Epidermal melanocyte (primary cell): ENCODE measurements around the gene CCDC33.

Experiments
- DNase-seq: peaks from one replicate; pipeline ENCODE4 v3.0.0; 2011; ENCODE audit warnings: low spot score; ENCODE audit not compliant: insufficient read length

Gene CCDC33

DNA sequence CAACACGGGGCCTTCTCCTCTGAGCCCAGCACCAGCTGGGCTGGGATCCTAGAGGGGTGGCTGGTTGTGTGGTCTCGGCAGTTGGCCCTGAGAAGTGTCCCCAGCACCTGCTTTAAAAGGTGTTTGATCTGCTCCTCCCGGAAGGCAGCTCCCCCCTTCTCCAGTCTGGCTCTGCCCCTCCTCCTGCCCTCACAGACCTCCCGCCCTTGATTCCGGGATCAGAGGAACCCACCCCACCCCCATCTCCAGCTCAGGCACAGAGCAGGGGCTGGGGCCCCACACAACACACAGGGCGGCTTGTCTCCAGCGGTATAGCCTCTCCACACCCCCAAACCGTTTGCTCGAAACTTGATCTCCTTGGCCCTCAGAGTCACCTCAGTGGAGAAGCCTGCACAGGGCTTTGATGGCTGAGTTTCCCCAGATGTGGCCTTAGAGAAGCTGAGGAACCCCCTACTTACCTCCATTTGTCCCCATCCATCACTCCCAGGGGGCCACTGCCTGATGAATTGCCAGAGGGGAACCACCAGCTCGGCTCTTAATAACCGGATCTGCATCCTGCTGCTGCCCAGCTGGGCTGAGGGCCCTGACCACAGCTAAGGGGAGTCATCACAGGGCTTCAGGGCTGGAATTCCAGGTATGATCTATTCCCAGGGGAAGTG, 27.1 kb upstream of the CCDC33 start:
- no peak for DNase-seq

DNA sequence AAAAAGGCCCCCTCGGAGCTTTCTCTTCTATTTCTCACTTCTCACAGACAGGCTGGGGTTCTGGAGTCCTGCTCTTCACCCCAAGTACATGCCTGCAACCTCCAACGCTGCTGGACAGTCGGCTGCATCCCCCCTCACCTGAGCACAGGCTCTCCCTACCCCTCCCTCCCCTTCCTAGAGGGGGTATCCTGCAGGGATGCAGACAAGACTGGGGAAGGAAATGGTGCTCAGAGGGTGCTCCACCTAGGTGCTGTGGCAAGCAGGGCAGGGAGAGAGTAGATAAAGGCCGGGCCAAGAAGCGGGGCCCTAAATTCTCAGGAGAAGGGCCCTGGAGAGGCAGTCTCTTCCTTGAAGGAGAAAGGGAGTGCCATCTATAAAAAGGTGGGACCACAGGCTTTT, 26.6 kb upstream of the CCDC33 start:
- no peak for DNase-seq

DNA sequence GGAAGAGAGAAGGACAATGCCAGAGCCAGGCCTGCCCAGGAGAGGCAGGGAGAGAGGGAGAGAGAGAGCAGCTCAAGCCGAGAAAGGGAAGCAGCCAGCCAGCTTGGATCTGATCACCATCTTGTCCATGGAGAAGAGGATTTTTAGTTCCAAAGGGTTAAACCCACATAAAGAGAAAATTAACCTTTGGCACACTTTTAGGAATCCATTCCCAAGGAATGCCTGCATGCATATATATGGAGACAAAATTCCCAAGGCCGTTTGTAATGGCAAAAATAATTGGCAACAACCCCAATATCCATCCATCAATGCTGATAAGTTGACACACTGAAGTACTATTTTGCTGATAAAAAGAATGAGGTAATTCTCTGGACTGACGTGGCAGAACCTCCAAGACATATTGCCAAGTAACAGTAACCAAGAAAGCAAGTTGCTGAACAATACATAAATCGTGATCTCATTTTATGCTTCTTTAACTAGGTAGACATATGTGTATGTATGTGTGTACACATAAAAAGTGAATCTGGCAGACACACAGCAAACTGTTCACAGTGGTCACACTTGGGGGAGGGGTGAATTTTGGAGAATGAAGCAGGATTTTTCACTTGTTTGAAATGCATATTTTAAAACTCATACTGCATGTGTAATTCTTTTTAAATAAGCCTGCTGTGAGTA, 26.0 kb upstream of the CCDC33 start:
- no peak for DNase-seq

DNA sequence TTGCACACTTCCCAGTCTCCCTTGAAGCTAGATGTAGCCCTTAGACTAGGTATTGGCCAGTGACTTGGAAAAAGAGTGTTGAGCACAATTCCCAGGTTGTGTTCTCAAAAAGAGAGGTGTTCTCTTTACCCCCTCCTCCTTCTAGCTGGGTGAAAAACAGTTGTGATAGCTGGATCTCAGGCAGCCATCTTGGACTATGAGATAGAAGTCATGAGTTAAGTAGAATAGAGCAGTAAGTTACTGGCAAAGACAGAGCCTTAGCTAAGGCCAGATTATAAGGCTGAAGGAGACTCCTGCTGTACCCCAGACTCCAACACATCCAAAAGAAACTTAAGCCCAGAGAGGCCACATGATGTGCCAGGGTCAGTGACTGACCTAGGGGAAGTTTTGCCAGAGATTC, 25.4 kb upstream of the CCDC33 start:
- DNase-seq, result no peak

DNA sequence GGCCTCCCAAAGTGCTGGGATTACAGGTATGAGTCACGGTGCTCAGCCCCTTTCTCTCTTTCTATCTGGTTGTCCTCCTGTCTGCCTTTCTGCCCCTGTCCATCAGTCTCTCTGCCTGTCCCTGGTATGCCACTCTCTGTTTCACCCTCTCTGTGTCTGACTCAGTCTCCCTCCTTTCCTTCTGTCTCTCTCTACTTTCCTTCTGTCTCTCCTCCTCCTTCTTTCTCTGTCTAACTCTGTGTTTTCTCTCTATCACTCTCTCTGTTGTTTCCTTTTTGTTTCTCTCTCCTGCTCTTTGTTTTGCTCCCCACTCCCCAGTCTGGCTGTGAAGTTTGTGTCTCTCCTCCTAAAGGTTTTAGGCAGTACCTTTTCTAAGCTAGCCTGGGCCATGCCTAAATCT, 24.5 kb upstream of the CCDC33 start:
- DNase-seq, result no peak

DNA sequence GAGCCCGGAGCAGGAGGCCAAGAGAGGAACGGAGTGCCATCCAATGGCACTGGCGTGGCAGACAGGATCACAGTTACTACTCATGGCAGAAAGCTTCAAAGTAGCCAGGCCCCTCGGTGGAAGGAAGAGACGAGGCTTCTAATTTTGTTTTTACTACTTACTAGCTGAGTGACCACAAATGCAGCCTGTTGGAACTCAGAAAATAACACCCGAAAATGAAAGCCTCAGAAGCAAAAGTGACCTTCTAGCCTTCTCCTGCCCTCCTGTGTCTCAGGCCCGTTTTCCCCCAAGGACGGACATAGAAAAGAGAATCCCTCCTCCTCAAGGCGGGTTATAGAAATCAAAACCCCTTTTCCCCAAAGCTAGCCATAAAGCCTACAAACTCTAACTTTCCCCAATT, 23.6 kb upstream of the CCDC33 start:
- DNase-seq, result no peak

DNA sequence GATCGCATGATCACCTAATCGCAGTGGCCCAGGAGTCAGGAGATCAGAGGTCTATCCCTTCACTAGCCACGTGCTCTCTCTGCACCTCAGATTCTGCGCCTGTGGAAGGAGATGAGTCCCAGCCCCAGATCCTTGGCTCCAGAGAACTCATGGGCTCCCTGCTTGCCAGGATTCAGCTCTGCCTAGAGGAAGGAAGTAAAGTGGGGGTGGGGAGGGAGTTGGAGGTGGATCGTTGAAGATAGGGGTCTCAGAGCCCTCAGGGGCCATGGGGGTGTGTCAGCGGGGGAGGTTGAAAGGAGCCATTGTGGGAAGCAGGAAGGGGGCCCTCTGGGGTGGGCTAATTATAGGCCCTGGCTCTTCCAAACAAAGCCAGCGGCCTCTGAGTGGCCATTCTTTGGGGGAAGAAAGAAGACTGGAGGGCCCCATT, 22.3 kb upstream of the CCDC33 start:
- no peak for DNase-seq

DNA sequence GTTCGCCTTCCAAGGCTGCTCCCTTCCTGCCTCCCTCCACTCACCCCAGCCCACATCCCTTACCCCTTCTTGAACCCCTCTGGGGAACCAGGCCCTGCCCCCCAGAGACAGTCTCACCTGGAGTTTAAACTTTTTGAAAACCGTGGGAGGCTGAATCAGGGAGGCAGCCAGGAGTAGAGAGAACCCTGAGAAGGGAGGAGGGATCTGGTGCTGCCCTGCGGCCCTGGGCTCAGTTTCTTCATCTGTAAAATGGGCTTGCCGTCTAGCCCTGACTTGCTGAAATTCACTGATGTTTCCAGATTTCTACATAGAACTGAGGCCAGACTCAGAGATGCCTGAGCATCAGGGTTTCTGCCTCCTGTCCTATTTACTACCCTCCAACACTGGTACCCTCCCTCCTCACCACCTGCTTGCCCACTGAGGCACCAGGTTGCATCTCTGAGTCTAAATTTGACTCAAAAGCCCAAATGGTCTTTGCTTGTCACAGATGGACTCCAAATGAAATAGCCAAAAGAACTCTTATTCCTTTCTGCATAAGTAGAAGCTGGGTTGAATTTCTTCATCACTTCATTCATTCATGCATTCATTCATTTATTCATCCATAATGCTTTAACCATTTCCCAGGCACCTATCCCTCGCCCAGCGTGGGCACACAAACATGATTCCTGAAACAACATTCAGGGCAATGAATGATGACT, 21.7 kb upstream of the CCDC33 start:
- DNase-seq, result no peak

DNA sequence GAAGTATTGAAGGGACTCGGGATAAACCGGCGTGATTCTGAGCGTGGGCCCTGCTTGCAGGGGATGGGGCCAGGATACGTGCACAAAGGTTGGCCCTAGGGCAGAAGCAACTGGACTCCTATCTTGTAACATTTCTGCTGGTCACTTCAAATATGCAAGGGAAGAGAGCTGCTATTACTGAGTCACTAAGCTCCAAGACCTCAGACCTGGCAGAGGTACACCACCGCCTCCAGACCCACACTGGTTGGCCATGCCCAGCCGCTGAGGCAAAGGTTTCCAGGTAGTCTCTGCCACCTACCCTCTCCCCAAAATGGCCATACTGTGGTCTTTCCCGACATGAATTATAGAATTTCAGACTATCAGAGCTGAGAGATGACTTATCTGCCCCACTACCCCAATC, 20.2 kb upstream of the CCDC33 start:
- DNase-seq, result no peak

DNA sequence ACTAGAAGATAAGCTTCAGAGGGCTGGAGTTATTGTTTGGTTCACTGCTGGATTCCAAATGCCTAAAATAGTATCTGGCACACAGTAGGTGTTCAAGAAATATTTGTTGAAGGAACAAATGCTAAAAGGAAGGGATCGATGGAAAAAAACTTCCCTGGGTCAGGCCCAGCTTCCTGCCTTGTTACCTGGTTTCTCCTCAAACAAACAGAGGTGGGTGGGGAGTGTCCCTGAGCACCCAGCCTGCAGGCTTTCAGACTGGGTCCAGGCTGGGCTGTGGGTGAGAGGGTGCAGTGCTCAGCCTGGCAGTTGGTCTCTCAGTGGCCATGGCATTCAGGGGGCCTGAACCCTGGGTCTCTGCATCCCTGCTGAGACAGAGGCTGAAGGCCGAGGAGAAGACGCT, 19.2 kb upstream of the CCDC33 start:
- DNase-seq, result no peak

DNA sequence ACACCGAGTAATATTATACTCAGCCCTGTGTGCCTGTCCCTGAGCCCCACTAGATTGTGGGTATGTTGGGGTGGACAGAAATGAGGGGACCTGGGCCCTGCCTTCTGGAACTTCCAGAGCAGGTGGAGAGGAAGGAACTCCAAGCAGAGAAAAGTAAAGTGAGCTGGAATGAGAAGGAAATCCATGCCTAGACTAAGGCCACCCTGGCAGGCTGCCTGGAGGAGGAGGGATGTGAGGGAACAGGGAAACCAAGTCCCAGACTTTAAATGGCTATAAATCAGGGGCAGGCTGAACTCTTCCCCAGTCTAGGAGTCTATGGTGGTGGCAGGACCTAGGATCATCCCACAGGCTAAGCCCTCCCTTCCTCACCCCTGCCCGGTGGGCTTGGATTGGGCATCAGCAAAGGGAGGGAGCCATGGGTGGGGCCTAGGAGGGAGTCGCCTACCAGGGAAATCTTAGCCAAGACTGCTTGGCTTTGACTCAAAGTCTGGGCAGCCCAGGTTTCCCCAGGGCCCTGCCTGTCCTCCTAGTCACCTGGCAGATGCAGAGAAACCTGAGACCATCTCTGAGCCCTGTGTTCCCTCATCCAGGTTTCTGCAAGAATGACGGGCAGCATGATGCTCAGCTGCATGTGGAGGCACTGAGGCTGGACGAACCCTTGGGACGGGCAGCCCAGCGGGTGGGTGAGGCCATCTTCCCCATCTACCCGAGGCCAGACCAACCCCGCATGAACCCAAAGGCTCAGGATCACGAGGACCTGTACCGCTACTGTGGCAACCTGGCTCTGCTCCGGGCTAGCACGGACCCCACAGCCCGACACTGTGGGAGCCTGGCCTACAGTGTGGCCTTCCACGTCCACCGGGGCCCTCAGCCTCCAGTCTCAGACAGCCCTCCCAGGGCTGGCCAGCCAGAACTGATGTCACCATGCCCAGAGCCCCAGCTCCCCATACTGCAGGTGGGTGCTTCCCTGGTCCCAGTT, 17.9 kb upstream of the CCDC33 start:
- DNase-seq, result no peak

DNA sequence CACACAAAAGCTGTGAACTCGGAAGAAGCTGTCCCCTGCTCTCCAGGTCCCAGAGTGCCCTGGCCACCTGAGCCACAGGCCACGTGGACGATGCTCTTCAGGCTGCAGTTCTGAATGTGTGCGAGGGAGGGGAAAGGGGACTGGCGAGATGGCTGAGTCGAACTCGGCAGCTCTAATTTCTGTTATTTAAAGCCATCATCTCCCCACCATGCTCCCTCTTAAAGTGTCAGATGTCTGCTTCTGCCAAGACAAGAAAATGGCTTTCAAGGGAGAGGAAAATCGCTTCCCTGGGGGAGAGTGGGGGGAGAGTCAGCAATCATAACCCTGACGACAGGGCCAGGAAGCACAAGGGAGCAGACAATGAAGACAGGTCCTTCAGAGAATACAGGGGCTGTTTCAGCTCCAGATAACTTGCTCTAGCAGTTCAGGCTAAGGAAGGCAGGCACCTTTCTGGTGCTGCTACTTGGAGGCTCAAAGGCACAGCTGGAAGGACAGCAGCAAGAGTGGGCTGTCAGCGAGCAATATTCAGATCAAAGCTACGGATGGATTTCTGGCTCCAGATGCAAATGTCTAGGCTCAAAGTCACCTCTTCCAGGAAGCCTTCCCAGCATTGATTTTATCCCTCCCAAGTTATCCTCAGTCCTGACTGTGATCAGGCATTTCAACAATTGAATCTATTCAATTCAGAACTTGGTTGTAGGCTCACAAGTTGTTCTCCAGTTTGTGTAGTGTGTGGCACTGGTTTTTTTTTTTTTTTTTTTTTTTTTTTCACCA, 15.5 kb upstream of the CCDC33 start:
- DNase-seq, result no peak

DNA sequence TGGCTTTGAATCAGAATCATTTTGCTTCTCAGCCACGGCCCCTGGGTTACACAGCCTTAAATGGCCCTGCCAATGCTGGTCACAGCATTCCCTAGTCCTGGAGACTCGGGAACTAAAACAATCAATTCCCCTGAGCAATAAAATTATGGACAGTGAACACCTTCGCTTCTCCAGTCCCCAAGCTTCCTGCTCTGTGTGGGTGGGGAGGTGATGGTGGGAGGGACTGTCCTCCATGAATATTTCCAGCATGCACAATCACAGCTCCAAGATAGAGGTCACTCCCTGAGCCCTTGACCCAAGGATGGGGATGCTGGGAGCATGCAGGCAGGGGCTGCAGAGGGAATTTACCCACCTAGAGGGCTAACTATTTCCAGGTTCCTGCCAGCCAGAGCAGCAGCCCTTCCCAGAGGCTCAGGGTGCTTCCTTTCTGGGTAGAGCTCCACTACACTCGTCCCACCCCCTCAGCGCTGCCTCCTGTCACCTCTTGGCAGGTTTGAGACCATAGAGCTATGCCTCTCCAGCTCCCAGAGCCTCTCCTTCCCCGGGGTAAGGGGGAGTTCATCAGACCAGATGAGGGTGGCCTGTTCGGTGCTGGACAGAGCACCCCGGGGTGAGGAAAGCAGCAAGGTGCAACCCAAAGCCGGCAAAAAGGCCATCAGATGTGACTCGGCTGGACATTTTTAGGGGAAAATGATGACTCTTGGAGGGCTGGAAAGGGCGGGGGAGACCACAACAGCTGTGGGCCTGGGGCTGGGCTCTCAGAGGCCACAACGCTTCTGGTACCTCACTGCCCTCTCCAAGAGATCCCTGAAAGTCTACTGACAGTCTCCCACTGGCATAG, 14.5 kb upstream of the CCDC33 start:
- DNase-seq, result no peak

DNA sequence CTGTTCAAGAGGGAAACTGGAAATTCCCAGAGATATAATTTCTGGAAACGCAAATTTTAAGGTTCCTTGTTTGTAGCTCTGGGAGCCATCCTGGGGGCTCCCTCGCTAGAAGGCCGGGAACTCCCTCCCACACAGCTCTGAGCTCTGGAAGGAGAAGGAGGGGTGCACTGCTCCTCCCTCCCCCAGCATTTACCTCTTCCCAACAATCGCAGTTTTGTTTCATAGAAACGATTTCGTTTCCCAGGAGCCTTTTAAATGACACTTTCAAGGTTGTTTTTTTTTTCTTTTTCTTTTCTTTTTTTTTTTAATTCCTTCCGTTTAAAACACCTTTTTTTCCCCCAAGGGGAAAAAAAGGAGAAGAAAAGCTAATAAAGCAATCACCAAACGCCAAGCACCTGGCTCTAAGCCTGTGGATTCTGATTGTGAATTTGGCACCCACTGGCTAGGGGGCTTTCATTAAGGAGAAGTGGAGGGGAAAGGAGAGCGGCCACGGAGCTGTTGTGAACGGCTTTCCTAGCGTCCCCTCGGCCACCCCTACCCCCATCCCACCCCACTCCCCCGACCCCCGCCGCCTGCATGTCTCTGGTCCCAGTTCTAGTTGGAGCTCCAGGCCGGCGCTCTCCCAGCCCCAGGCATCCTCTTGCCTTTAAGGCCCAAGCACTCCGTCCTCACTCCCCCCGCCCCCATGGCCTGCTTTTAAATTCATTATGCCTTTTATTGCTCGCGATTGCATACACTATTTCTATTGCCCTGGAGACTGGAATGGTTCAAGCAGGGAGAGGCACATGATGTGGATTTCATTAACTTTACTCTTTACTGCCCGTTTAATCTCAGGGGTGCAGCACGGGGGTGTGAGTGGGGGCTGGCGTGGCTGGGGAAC, 13.6 kb upstream of the CCDC33 start:
- DNase-seq, result no peak

DNA sequence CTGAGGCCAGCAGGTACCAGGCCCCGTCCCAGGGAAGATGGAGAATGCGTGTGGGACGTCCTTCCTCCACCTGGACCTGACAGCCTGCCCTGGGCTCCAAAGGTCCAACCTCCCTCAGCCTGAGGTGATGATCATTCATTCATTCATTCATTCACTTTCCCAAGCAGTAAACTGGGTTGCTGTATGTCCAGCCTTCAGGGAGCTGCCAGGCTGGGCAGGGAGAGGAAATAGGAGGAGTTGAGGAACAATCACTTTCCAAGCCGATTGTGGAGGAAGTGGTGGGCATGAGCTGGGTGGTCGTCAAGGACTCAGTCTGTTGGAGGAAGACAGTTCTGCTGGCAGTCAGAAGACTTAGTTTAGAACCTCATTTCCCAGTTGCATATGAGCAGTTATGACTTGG, 10.2 kb upstream of the CCDC33 start:
- DNase-seq, result no peak

DNA sequence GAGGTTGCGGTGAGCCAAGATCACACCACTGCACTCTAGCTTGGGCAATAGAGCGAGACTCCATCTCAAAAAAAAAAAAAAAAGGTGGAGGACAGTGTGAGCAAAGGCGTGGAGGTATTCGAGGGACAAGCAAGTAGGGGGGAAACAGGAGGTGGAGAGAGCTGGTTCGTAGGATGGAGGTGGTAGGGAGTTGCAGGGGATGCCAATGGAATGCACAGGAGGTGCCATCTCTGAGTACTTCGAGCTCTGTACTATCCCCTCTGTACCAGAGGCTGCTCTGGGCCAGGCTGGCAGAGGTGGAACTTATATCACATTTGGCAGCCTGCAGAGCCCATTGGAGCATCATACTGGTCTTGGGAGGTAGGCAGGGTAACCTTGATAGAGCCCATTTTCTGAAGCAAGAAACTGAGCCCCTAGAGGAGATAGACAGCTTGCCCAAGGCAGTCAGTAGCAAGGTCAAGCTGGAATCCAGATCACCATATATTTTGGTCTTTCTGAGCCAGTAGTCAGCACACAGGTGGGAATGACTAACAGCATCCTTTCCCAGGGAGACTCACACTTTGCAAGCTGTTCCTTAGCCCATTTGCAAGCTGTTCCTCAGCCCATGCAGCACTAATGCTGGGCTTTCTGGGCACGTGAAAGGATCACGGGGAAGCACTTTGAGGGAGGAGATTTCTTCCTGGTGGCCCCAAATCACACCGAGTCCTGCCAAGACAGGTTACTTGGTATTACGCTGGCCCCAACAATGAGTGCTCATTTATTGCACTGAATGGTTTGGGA, 9.2 kb upstream of the CCDC33 start:
- DNase-seq, result no peak

DNA sequence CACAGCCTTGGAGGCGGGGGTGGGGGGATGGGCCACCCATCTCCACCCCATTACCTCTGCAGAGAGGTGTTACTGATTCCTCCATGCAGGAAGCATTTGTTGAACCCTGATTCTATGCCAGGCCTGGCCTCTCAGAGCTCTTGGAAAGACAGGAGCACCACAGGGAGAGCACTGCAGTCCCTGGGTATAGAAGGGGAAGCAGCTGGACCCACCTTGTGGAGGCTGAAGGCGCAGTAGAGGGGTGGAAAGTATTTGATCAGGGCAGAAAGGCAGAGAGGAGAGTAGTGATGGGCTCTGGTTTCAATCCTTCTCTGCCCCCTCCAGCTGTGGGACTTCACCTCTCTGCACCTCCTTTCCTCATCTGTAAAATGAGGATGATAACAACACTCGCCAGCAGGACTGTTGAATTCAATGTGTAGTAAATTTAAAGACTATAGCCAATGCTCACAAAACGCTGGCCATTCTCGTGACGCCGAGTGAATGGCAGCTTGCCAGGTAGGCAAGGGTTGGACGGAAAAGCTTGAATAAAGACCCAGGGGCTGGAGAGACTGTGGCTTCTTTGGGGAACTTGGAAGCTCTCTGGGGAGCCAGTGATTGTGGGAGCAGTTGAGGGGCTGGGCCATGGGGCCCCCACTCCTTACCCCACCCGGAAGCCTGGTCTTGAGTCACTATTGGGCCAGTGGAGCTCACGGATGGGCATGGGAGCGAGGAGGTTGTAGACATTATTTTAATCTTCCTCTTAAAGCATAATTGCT, 8.0 kb upstream of the CCDC33 start:
- no peak for DNase-seq

DNA sequence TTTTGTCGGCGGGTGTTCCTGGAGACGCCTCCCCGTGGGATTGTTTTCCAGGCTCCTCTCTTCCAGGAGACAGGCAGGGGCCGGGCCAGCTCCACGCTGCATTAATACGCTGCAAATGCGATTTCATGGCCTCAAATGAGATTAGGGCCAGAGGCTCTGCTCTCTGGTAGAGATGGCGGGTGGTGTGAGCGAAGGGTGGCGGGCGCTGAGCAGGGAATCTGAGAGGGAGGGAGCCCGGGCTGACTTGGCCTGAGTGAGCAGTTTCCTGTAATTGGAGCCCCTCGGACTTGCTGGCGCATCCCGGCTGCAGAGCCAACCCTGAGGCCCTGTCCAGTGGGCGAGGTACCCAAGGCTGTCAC, 7.4 kb upstream of the CCDC33 start:
- DNase-seq, result peak; percentile 32
